IMR-90 (cell line): ENCODE results near the gene APC2. TPM values are rescaled to one million over a fixed set of nuclear protein-coding genes. Genes with fewer than 3 reads are reported as not detected.

ENCODE experiments used
- ATAC-seq: fragments of 200-7000 bp; cut with Tn5 transposase; 2 replicates; pipeline ENCODE4 v1.9.1; 2020; ENCODE audit warnings: low read depth, mild to moderate bottlenecking, moderate library complexity
- BruUV-seq: library from RNA; stranded (reverse); fragments of 400-500 nt; replicated peaks from 2 replicates; lab custom pipeline; 2021; lab: Mats Ljungman, UMichigan
- CTCF ChIA-PET: fragments of 300-600 bp; formaldehyde crosslinking; extraction: SDS; loops from one replicate; lab custom pipeline; 2021; ENCODE audit warnings: antibody characterized with exemption; lab: Yijun Ruan, JAX
- POLR2A ChIA-PET: fragments of 300-600 bp; sonication (Branson Sonifier 250); formaldehyde crosslinking; loops from one replicate; lab custom pipeline; 2022; ENCODE audit warnings: antibody characterized with exemption; ENCODE audit not compliant: unreplicated experiment; lab: Charles Lee
- DNase-seq: peaks from one replicate; pipeline ENCODE4 v3.0.0; 2013
- H2AFZ ChIP-seq: replicated peaks from 2 replicates; pipeline ENCODE3; 2013; ENCODE audit warnings: low read length, mild to moderate bottlenecking; ENCODE audit not compliant: poor library complexity
- H2AK5ac ChIP-seq: 2 replicates; pipeline ENCODE4 v1.6.1; 2013; ENCODE audit warnings: low read depth, low read length, inconsistent platforms
- H2AK9ac ChIP-seq: replicated peaks from 2 replicates; pipeline ENCODE3; 2013; ENCODE audit warnings: mild to moderate bottlenecking, low read depth, low read length, moderate library complexity; ENCODE audit not compliant: poor library complexity
- H2BK120ac ChIP-seq: 2 replicates; pipeline ENCODE4 v1.6.1; 2013; ENCODE audit warnings: low read depth, low read length, inconsistent platforms
- H2BK15ac ChIP-seq: 3 replicates; pipeline ENCODE4 v1.6.1; 2013; ENCODE audit warnings: low read depth, low read length, inconsistent platforms
- H2BK20ac ChIP-seq: 2 replicates; pipeline ENCODE4 v1.6.1; 2013; ENCODE audit warnings: low read depth, mild to moderate bottlenecking, inconsistent platforms, low read length, moderate library complexity
- H2BK5ac ChIP-seq: 2 replicates; pipeline ENCODE4 v1.6.1; 2013; ENCODE audit warnings: mild to moderate bottlenecking, low read depth, low read length, inconsistent platforms; ENCODE audit not compliant: poor library complexity, severe bottlenecking
- H3K14ac ChIP-seq: replicated peaks from 2 replicates; pipeline ENCODE4 v1.6.1; 2013; ENCODE audit warnings: low read depth, low read length, inconsistent platforms
- H3K18ac ChIP-seq: 2 replicates; pipeline ENCODE4 v1.6.1; 2013; ENCODE audit warnings: low read depth, low read length, control low read depth
- H3K23ac ChIP-seq: 2 replicates; pipeline ENCODE4 v1.6.1; 2013; ENCODE audit warnings: low read depth, low read length, inconsistent platforms
- H3K27ac ChIP-seq: 2 replicates; pipeline ENCODE4 v1.5.1; 2013; ENCODE audit warnings: mild to moderate bottlenecking, control low read depth, low read length; ENCODE audit not compliant: insufficient read depth
- H3K27me3 ChIP-seq: 2 replicates; pipeline ENCODE4 v1.6.1; 2013; ENCODE audit warnings: low read length; ENCODE audit not compliant: control insufficient read depth, insufficient read depth
- H3K36me3 ChIP-seq: 2 replicates; pipeline ENCODE4 v1.6.1; 2013; ENCODE audit warnings: low read length, mixed read lengths; ENCODE audit not compliant: control insufficient read depth, insufficient read depth
- H3K4ac ChIP-seq: 2 replicates; pipeline ENCODE4 v1.6.1; 2013; ENCODE audit warnings: low read depth, low read length, inconsistent platforms
- H3K4me1 ChIP-seq: 2 replicates; pipeline ENCODE4 v1.6.1; 2013; ENCODE audit warnings: low read length, mixed read lengths; ENCODE audit not compliant: control insufficient read depth, insufficient read depth
- H3K4me2 ChIP-seq: 2 replicates; pipeline ENCODE4 v1.6.1; 2013; ENCODE audit warnings: low read depth, mild to moderate bottlenecking, control low read depth, low read length, moderate library complexity
- H3K4me3 ChIP-seq: 2 replicates; pipeline ENCODE4 v1.5.1; 2013; ENCODE audit warnings: low read depth, mild to moderate bottlenecking, control low read depth, low read length, moderate library complexity; ENCODE audit not compliant: insufficient read depth
- H3K56ac ChIP-seq: 2 replicates; pipeline ENCODE4 v1.6.1; 2013; ENCODE audit warnings: low read length, inconsistent platforms; ENCODE audit not compliant: insufficient read depth; ENCODE audit errors: extremely low read depth
- H3K79me1 ChIP-seq, 2 experiments: 2 replicates each; pipeline ENCODE4 v1.6.1; 2013; ENCODE audit warnings: low read length in 2 of 2, inconsistent platforms in 1 of 2, low read depth in 1 of 2
- H3K9ac ChIP-seq: 2 replicates; pipeline ENCODE4 v1.6.1; 2013; ENCODE audit warnings: low read depth, low read length, control low read depth
- H3K9me1 ChIP-seq: 2 replicates; pipeline ENCODE4 v1.6.1; 2013; ENCODE audit warnings: low read length, inconsistent platforms; ENCODE audit not compliant: insufficient read depth
- H3K9me3 ChIP-seq: 2 replicates; pipeline ENCODE4 v1.6.1; 2013; ENCODE audit warnings: low read length; ENCODE audit not compliant: control insufficient read depth, insufficient read depth
- H4K20me1 ChIP-seq: 2 replicates; pipeline ENCODE4 v1.6.1; 2013; ENCODE audit warnings: low read length, inconsistent platforms; ENCODE audit not compliant: insufficient read depth
- H4K5ac ChIP-seq: 2 replicates; pipeline ENCODE4 v1.6.1; 2013; ENCODE audit warnings: mild to moderate bottlenecking, low read depth, low read length, control low read depth
- H4K8ac ChIP-seq, 2 experiments: 2 replicates each; pipeline ENCODE4 v1.6.1; 2013; ENCODE audit warnings: low read depth in 2 of 2, low read length in 2 of 2, control low read depth in 1 of 2, inconsistent platforms in 1 of 2
- H4K91ac ChIP-seq: 2 replicates; pipeline ENCODE4 v1.6.1; 2013; ENCODE audit warnings: low read depth, low read length, inconsistent platforms; ENCODE audit not compliant: insufficient read depth
- CHD1 ChIP-seq: IDR thresholded peaks from 2 replicates; pipeline ENCODE4 v1.6.1; 2012; ENCODE audit warnings: low read depth, low read length, improper control_type of control experiment
- MXI1 ChIP-seq: IDR thresholded peaks from 2 replicates; pipeline ENCODE4 v1.6.1; 2012; ENCODE audit warnings: low read depth, mild to moderate bottlenecking, low read length, moderate library complexity, borderline replicate concordance
- RCOR1 ChIP-seq: IDR thresholded peaks from 2 replicates; pipeline ENCODE4 v1.6.1; 2012; ENCODE audit warnings: mild to moderate bottlenecking, low read length, improper control_type of control experiment; ENCODE audit not compliant: insufficient replicate concordance
- SMC3 ChIP-seq: fragments of 150-350 bp; IDR thresholded peaks from 2 replicates; pipeline ENCODE4 v1.6.1; 2016; ENCODE audit warnings: low read depth, mild to moderate bottlenecking, antibody characterized with exemption, low read length, moderate library complexity
- WGBS, 2 experiments: methylation state at CpG; one replicate each; pipeline versions ENCODE4 v1.1.5 to v1.1.7; 2013; ENCODE audit warnings: missing lambda C conversion rate in 2 of 2; ENCODE audit not compliant: insufficient read length in 1 of 2; ENCODE audit errors: extremely low coverage in 2 of 2; 5-methylcytosine and 5-hydroxymethylcytosine counted together
- dilution Hi-C: fragments of 300-500 bp; cut with HindIII; formaldehyde crosslinking; loops from one replicate; pipeline ENCODE4 v1.14.3; 2018; ENCODE audit warnings: low sequenced_read_pairs; ENCODE audit not compliant: unreplicated experiment
- in situ Hi-C: fragments of 300-500 bp; cut with MboI; formaldehyde crosslinking; loops from 3 replicates; pipeline ENCODE4 v1.14.3; 2019; ENCODE audit warnings: low sequenced_read_pairs, inconsistent platforms, mixed read lengths
- intact Hi-C: fragments of 100-400 bp; cut with micrococcal nuclease; formaldehyde crosslinking; loops from 2 replicates; pipeline ENCODE4 v1.10.0; 2022
- polyA plus RNA-seq, 3 experiments: library from polyadenylated mRNA; depleted of rRNA; stranded (reverse); fragments of >200 nt; gene quantifications; 2 replicates each; pipeline ENCODE4 v1.2.3, GENCODE V29; 2012; ENCODE audit warnings: low replicate concordance in 1 of 3
- total RNA-seq: library from RNA; depleted of rRNA; stranded (reverse); fragments of >200 nt; gene quantifications from 2 replicates; pipeline ENCODE4 v1.2.3, GENCODE V29; 2012

APC2 gene
- total and polyA plus RNA-seq, 2 of the 4 experiments (the other 2 are of a cell fraction) = 0.36 to 0.41 TPM

GRCh38 chr19:1491114-1491848, 41.4 kb downstream of the APC2 start, which contains the start of gene REEP6:
TSS of gene REEP6 (plus strand) at chr19:1491181. CDS start at chr19:1491270, 89 bp downstream.
- Histone ChIP-seq H4K8ac (peak within 1 kb of the TSS in 1 of 2 experiments; percentile 85; a peak in 2 of 4 replicates), H3K27ac (peak within 1 kb of the TSS; percentile 68), H3K14ac (peak within 1 kb of the TSS; percentile 73), H4K20me1 (peaks cover 3% of the 10 kb centered on the region; the same call in 1 of the 2 replicates), H3K23ac (no peak within 1 kb of the TSS; the same call in 1 of the 2 replicates), H3K9me1 (no peaks in the 10 kb centered on the region), H3K36me3 (no peaks in the 10 kb centered on the region), H2BK5ac (peak within 1 kb of the TSS; percentile 47), H3K4me3 (peak within 1 kb of the TSS; percentile 59), H3K9me3 (no peaks in the 10 kb centered on the region), H3K9ac (peak within 1 kb of the TSS; percentile 66), H4K91ac (peak within 1 kb of the TSS; percentile 43; the same call in 1 of the 2 replicates), H3K4me1 (peaks cover 9% of the 10 kb centered on the region), H2AK9ac (peak within 1 kb of the TSS; percentile 93), H3K4me2 (peak within 1 kb of the TSS; percentile 92), H4K5ac (peak within 1 kb of the TSS; percentile 12), H3K56ac (no peak within 1 kb of the TSS), H2BK20ac (no peak within 1 kb of the TSS), H2AK5ac (no peak within 1 kb of the TSS; the same call in 1 of the 2 replicates), H2BK120ac (peak within 1 kb of the TSS; percentile 60), H3K27me3 (peaks cover 10% of the 10 kb centered on the region; the same call in 1 of the 2 replicates), H3K4ac (peak within 1 kb of the TSS; percentile 77), H2BK15ac (no peak within 1 kb of the TSS; the same call in 2 of the 3 replicates), H3K79me1 (no peaks in the 10 kb centered on the region), H2AFZ (peak within 1 kb of the TSS; percentile 100), H3K18ac (no peak within 1 kb of the TSS)
- in situ Hi-C loops (no loop called here), intact Hi-C loops (no loop called here), dilution Hi-C loops (no loop called here)
- POLR2A ChIA-PET = interaction anchor here (0.6 kb wide), 1 partner anchor 1103 kb away, joined by 3 read pairs; no protein-coding TSS in a partner anchor
- TF ChIP-seq SMC3 (no peak), CHD1 (no peak), RCOR1 (peak; percentile 29), MXI1 (0 out of 2 replicates have a peak, but pooled peaks have one; percentile 17)
- WGBS, 2 experiments = 8% methylated on average over 29 of the region's 73 CpGs; no CpG with 5 or more reads in 1 of the 2 experiments
- ATAC-seq (no peak), DNase-seq (no peak)
- no TSS peak for BruUV-seq
- CTCF ChIA-PET = no interaction called here
